Tibial nerve (tissue), 3 donors: ENCODE results near the gene MTRF1.

Experiments used
- CTCF ChIP-seq, 5 experiments: fragments of 200-600 bp in 3 of 5; fragments of 450-650 bp in 2 of 5; sonication (generic) in 3 of 5; IDR thresholded peaks; one replicate each; pipeline ENCODE4 v1.5.1; 2016 to 2019; ENCODE audit warnings: antibody characterized with exemption in 5 of 5, mild to moderate bottlenecking in 3 of 5, moderate library complexity in 2 of 5
- POLR2A ChIP-seq, 2 donors: fragments of 450-650 bp; IDR thresholded peaks; one replicate each; pipeline ENCODE4 v1.6.1; 2017; ENCODE audit warnings: antibody characterized with exemption in 2 of 2, mild to moderate bottlenecking in 2 of 2, moderate library complexity in 2 of 2

- TF ChIP-seq CTCF (IDR thresholded peaks at IDR 0.05) (no peak), POLR2A (IDR thresholded peaks at IDR 0.05) (no peak)
Observed at GRCh38 chr13:41229356-41229755, 34.0 kb downstream of the MTRF1 start.
